ENCODE data around the gene STARD3NL. TPM values are rescaled to one million over a fixed set of nuclear protein-coding genes. Genes with fewer than 3 reads are reported as not detected.

Gene STARD3NL
- total and polyA plus RNA-seq, 2 of the 13 experiments (the other 11 are each of a cell fraction or from before 2014, with no cell fraction given), result 37.3 to 42.3 TPM

GRCh38 chr7:38185395-38186307 lies 7.6 kb downstream of the STARD3NL start (continued):
- no peak for TF ChIP-seq AKNA (CRISPR knock-in tag; IDR thresholded peaks at IDR 0.05; ENCODE audit: borderline replicate concordance)
- TF ChIP-seq PRDM4 (CRISPR knock-in tag; IDR thresholded peaks at IDR 0.05; ENCODE audit: borderline replicate concordance), result no peak
- no peak for TF ChIP-seq ZNF672 (CRISPR knock-in tag; IDR thresholded peaks at IDR 0.05)
